Measurements from ENCODE around the gene IRF6. TPM values are rescaled to one million over a fixed set of nuclear protein-coding genes. Genes with fewer than 3 reads are reported as not detected.

The IRF6 gene
- total and polyA plus RNA-seq, 2 donors (not counting 1 experiment from before 2014, with no cell fraction given) = 0.18 to 1.1 TPM

GRCh38 chr1:209785592-209785991 is 20.4 kb downstream of the IRF6 start:
- H3K4me1 Mint-ChIP-seq = peaks cover 25% of the 10 kb centered on the region
- ATAC-seq (ENCODE audit: low read depth) (no peak), DNase-seq (no peak)
- Histone ChIP-seq H3K27ac (ENCODE audit: low read length in 2 of 2) (no peak overlapping the region), H2AFZ (ENCODE audit: insufficient read depth, low read depth, low read length, poor library complexity, severe bottlenecking) (no peak overlapping the region), H3K27me3 (replicated peaks in 1 of 4; ENCODE audit: control extremely low read depth in 1 of 4, control insufficient read depth in 3 of 4, insufficient read depth in 4 of 4, low read length in 3 of 4) (peaks cover 0 to 20% (median 5%) of the 10 kb centered on the region in 4 experiments), H3K79me2 (ENCODE audit: control insufficient read depth, insufficient read depth, low read length) (peaks cover 4% of the 10 kb centered on the region), H3K4me2 (replicated peaks; ENCODE audit: low read depth, low read length, poor library complexity, severe bottlenecking) (no peak overlapping the region), H4K20me1 (ENCODE audit: control insufficient read depth, insufficient read depth, low read length, poor library complexity, severe bottlenecking) (no peaks in the 10 kb centered on the region), H3K36me3 (replicated peaks in 1 of 2; ENCODE audit: control extremely low read depth in 1 of 2, control insufficient read depth in 1 of 2, extremely low read depth in 1 of 2, insufficient read depth in 2 of 2, low read length in 1 of 2) (peaks cover 0 to 23% of the 10 kb centered on the region in 2 experiments), H3K9me3 (ENCODE audit: control extremely low read depth in 1 of 3, control insufficient read depth in 2 of 3, insufficient read depth in 1 of 3, low read length in 2 of 3) (peaks cover 0 to 3% (median 0%) of the 10 kb centered on the region in 3 donors), H3K4me3 (ENCODE audit: control extremely low read depth in 1 of 5, extremely low read depth in 1 of 5, insufficient read depth in 1 of 5, low read depth in 2 of 5, low read length in 4 of 5) (no peak overlapping the region), H3K4me1 (ENCODE audit: control insufficient read depth in 2 of 2, insufficient read depth in 2 of 2, low read length in 2 of 2) (peaks cover 14 to 20% of the 10 kb centered on the region in 2 donors), H3K9ac (ENCODE audit: low read length) (no peak overlapping the region)
- H3K9me3 Mint-ChIP-seq (ENCODE audit: insufficient read depth) = peaks cover 2% of the 10 kb centered on the region
- WGBS (ENCODE audit: insufficient coverage) = no CpG with 5 or more reads among the region's 4 CpGs
- CTCF ChIA-PET = interaction anchor here (4.7 to 5.0 kb wide), 2 partner anchors 17 to 37 kb away, joined by 20 to 31 read pairs; no protein-coding TSS in a partner anchor
- POLR2A ChIA-PET = no interaction called here
- no peak overlapping the region for H3K4me3 Mint-ChIP-seq
- intact Hi-C loops (cut with micrococcal nuclease) = no loop called here
- H3K27me3 Mint-ChIP-seq = peaks cover 14% of the 10 kb centered on the region
- no peak for TF ChIP-seq EZH2 (IDR thresholded peaks at IDR 0.05; ENCODE audit: borderline replicate concordance, insufficient read depth, low read depth, low read length, poor library complexity, severe bottlenecking)
- TF ChIP-seq, protein P1, sequence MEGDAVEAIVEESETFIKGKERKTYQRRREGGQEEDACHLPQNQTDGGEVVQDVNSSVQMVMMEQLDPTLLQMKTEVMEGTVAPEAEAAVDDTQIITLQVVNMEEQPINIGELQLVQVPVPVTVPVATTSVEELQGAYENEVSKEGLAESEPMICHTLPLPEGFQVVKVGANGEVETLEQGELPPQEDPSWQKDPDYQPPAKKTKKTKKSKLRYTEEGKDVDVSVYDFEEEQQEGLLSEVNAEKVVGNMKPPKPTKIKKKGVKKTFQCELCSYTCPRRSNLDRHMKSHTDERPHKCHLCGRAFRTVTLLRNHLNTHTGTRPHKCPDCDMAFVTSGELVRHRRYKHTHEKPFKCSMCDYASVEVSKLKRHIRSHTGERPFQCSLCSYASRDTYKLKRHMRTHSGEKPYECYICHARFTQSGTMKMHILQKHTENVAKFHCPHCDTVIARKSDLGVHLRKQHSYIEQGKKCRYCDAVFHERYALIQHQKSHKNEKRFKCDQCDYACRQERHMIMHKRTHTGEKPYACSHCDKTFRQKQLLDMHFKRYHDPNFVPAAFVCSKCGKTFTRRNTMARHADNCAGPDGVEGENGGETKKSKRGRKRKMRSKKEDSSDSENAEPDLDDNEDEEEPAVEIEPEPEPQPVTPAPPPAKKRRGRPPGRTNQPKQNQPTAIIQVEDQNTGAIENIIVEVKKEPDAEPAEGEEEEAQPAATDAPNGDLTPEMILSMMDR (IDR thresholded peaks at IDR 0.05) = no peak
- H3K27ac Mint-ChIP-seq = peak overlapping the region; percentile 95

Data from B cell (primary cell).